GM21360 (cell line): ENCODE data around the gene TTC23L.
A peak's percentile ranks its signal among the peaks of the same experiment; 100 is the strongest.
"Not testable (repeated sequence)": the region's sequence is repeated elsewhere in the genome, so short reads cannot be mapped to it uniquely, and the experiment has no call there.

Experiments used
- ATAC-seq: cut with Tn5 transposase; IDR thresholded peaks from one replicate; pipeline ENCODE4 v1.9.1; 2021; ENCODE audit warnings: mild to moderate bottlenecking, moderate library complexity; ENCODE audit not compliant: unreplicated experiment

TTC23L gene

DNA sequence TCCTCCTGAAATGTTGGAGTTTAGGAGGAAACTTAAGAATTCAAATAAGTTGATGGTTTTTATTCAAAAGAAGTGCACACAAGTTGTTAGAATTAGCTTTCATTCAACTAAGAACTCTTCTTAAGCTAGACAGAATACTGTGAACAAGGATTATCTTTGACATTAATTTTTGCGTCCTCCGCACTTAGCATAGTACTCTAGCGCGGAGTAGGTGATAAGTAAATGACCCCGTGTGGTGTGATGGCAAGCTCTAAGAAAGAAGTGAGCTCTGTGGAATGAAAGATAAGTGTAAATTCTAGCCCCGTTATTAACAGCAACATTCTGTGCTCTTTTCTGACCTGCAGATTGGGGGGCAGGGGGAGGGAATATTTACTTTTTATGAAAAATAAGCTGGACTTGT is 77.6 kb downstream of the TTC23L start:
- ATAC-seq, result no peak

DNA sequence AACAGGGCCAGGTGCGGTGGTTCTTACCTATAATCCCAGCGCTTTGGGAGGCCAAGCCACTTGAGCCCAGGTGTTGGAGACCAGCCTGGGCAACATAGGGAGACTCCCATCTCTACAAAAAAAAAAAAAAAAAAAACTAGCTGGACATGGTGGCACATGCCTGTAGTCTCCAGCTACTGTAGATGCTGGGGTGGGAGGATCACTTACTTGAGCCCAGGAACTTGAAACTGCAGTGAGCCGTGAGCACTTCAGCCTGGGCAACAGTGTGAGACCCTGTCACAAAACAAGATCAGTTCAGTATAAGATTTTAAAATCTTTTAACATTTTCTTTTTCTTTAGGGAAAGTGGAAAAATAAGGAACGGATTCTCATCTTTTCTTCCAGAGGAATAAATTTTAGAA is 79.1 kb downstream of the TTC23L start:
- no peak for ATAC-seq

DNA sequence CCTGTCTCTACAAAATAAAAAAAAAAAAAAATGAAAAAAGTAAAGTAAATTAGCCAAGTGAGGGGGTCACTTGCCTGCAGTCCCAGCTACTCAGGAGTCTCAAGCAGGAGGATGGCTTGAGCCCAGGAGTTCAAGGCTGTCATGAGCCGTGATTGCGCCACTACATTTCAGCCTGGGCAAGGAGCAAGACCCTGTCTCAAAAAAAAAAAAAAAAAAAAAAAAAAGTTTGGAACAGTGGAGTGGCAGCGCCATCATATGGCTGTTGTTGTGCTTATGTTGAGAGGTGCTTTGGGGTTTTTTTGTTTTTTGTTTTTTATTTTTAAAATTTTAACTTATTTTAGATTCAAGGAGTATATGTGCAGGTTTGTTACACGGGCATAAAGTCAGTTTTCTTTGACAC is 80.1 kb downstream of the TTC23L start:
- no peak for ATAC-seq

GRCh38 chr5:34923256-34923655 is 84.3 kb downstream of the TTC23L start:
- ATAC-seq, result not testable (repeated sequence)

GRCh38 chr5:34923694-34924461 is 84.9 kb downstream of the TTC23L start:
- peak; percentile 45 for ATAC-seq

DNA sequence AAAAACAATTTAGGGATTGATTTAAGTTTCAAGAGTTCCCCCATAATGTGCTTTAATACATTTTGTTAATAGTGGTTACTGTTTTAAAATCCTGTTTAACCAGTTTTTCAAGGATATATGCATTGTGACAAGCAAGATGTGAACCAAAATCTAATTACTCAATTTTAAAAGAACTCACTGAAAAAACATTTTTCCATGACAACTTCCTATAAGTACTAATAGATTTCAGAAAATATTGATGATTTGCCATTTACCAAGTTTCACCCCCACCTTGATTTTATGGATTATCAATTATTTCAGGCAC is 85.5 kb downstream of the TTC23L start:
- no peak for ATAC-seq

- no peak for ATAC-seq
These were observed 87.4 kb downstream of the TTC23L start for GRCh38 chr5:34926318-34926888.

DNA sequence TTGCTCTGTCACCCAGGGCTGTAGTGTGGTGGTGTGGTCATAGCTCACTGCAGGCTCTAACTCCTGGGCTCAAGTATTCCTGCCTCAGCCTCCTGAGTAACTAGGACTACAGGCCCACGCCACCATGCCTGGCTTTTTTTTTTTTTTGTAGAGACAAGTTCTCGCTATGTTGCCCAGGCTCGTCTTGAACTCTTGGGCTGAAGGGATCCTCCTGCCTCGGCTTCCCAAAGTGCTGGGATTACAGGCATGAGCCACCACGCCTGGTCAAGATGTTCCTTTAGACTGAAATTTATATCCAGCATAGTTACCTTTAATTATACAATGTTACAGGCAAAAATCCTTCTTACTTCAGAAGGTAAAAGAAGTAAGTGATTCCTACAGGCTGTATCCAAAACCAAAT is 88.8 kb downstream of the TTC23L start:
- ATAC-seq, result no peak

DNA sequence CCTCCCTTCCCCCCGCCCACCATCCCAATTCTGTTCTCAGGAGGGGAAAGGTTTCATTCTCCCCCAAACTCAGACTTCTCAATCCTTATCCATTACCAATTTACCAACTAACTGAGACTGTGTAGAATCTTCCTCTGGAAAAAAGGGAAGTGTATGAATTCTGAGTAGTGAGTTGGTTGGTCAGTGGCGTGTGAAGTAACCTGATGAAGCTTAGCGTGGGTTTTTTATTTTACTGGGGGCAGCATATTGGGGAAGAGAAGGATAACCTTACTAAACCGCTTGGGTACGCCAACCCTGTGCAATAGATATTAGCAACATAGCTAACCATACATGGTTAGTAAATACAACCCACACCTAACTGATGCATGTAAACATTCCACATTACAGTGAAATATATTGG is 89.3 kb downstream of the TTC23L start:
- no peak for ATAC-seq

GRCh38 chr5:34929134-34929719 is 90.3 kb downstream of the TTC23L start, which contains the start of gene DNAJC21:
Gene DNAJC21, plus strand, starts transcription at chr5:34929559. Its CDS starts 261 bp downstream, at chr5:34929820.
- ATAC-seq, result peak; percentile 82

DNA sequence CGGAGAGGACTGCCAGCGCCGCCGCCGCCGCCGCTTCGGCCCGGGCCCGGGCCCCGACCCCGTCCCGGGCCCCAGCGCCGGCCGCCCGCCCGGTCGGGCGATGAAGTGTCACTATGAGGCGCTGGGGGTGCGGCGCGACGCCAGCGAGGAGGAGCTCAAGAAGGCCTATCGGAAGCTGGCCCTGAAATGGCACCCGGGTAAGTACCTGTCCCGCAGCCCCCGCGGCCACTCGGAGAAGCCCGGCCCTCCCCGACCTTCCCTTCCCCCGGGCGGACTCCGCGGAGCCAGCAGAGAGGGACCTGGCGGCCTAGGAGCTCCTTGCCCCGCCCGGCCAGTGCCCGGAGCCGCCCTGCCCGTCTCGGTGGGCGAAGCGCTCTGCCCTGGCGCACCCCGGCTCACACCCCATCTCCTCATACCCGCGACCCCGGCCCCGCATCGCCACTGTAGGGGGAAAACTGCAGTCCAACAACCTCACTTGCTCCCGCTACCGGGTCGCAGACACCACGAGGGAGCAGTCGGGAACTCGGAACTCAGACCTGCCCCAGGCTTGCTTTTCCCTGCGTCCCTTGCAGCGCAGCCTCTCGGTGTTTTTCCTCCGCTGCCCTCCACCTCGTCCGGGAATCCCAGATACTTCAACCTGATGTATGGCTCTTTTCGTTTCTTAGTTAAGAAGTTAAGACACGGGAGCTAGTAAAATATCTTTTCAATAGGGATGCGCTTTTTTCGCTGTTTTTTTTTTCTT is 90.9 kb downstream of the TTC23L start:
- peak; percentile 80 for ATAC-seq

GRCh38 chr5:34930462-34930844 is 91.5 kb downstream of the TTC23L start:
- no peak for ATAC-seq

DNA sequence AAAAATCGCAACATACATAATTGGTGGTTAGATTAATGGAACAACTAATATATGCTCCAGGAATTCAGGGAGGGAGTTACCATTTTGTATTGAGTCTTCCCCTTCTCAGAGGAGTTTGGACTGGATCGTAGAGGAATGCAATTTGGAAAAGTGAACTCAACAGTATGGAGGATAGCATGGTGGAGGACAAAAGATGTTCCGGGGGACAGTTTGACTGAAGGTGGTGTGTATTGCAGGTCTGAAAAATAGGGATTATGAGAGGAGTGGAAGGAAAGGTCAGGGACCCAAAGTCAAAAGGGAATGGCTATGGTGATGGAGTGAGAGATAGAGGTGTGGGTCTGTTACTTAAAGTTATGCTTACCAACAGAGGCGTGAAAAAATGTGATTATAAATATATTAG is 91.9 kb downstream of the TTC23L start:
- ATAC-seq, result no peak

GRCh38 chr5:34932947-34933346 is 94.0 kb downstream of the TTC23L start:
- ATAC-seq, result no peak

GRCh38 chr5:34941936-34942335 is 103.0 kb downstream of the TTC23L start:
- no peak for ATAC-seq

DNA sequence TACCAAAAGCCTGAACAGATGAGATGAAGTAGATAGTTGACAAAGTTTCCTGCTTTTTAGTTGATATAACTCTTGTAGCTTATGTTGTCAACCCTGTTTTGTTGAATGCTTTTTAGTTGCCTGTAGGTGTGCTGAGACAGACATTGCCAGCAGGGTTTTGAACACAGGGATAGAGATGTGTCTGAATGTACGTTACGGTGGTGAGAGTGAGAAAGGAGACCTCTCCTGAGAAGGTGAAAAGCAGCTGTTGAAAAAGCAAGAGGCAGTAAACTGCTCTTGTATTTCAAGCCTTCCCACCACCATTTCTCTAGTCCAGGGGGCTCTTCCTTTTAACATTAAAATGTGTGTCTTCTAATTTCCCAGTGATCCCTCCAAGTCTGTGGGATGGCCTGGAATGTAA is 105.1 kb downstream of the TTC23L start:
- no peak for ATAC-seq

DNA sequence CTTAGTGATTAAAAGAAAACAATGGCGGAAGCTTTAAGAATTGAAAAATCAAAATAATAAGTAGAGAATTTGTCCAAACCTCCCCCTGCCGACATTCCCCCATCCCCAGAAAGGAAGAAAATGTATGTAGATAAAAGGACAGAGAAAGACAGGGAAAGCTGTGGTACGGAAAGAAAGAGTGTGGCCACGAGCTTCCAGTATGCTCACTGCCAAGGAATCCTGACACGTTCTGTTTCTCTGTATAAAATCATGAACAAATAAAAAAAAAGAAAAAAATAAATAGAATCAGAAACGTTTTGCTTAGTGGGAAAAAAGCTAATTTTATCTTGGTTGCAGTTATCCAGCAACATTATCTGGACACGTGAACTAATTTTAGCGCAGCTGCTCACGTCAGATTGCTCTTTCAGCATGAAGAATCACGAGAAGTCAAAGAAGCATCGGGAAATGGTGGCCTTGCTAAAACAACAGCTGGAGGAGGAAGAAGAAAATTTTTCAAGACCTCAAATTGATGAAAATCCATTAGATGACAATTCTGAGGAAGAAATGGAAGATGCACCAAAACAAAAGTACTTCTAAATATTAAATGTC is 105.6 kb downstream of the TTC23L start:
- no peak for ATAC-seq
